ENCODE measurements around the gene PTPRJ.
"Not testable (repeated sequence)": the region's sequence is repeated elsewhere in the genome, so short reads cannot be mapped to it uniquely, and the experiment has no call there.

The PTPRJ gene

DNA sequence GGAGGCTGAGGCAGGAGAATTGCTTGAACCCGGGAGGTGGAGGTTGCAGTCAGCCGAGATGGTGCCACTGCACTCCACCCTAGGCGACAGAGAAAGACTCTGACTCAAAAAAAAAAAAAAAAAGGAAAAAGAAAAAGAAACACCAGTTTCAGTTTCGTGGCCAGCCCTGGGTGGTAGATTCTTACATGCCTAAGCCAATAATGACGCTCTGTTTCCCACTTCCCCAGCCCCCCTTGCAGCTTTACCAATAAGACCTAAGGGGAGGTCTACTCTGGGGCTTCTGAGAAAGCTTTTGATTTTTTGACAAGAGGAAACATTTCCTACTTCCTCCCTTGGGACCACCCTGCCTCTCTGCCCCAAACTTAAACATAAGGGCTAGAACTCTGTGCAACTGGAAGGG lies 30.0 kb upstream of the PTPRJ start:
- no peaks in the 10 kb centered on the region for H3K27me3 ChIP-seq (ENCODE audit: insufficient read depth, low read length)
- no peak overlapping the region for H3K4me3 ChIP-seq (ENCODE audit: low read length)
- H3K4me1 ChIP-seq (ENCODE audit: insufficient read depth, low read length): no peaks in the 10 kb centered on the region
- peak overlapping the region; percentile 52 for H2AFZ ChIP-seq (ENCODE audit: low read depth, low read length)
- no peaks in the 10 kb centered on the region for H3K36me3 ChIP-seq (ENCODE audit: insufficient read depth, low read length)
- no peaks in the 10 kb centered on the region for H3K9me3 ChIP-seq (ENCODE audit: low read length)

DNA sequence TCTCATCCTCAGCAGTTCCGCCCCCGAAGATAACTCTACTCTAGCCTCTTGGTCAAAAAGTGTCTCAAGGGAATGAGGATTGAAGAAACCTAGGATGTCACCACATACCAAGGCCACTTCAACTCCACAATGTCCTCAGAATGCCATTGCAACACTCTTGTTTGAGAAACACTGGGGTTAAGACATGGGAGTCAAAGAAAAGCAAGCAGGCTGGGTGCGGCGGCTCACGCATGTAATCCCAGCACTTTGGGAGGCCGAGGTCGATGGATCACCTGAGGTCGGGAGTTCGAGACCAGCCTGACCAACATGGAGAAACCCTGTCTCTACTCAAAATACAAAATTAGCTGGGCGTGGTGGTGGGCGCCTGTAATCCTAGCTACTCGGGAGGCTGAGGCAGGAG lies 28.9 kb upstream of the PTPRJ start:
- not testable (repeated sequence) for H2AFZ ChIP-seq (ENCODE audit: low read depth, low read length); H3K4me3 ChIP-seq (ENCODE audit: low read length); H3K9me3 ChIP-seq (ENCODE audit: low read length); H3K36me3 ChIP-seq (ENCODE audit: insufficient read depth, low read length); H3K27me3 ChIP-seq (ENCODE audit: insufficient read depth, low read length); H3K4me1 ChIP-seq (ENCODE audit: insufficient read depth, low read length)

DNA sequence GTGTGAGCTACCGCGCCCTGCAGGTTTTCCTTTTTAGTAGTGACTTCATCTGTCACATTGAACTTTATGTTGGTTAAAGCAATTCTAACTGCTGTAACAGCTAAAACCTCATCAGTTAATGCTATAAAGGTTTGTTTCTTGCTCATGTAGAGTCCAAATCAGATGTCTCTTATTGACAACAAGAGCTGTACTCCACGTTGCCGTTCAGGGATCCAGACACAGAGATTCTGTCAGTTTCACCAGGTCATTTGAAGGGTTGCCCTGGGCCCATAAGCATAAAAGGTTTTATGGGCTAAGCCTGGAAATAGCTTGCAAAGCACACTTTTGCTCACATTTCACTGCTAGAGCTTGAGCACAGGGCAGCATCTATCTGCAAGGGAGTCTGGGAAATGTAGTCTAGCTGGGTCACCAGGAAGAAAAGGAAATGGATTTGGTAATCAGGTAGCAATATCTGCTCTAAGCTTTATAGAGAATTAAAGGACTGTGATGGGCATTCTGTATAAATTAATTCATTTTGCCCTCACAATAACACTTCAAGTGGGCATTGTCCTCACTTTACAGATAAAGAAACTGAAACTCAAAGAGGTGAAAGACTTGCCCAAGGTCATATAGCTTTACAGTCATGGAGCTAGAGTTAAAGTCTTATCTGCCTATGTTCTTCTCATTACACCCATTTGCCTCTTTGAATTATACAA lies 25.2 kb upstream of the PTPRJ start:
- H3K9me3 ChIP-seq (ENCODE audit: low read length): no peaks in the 10 kb centered on the region
- H3K27me3 ChIP-seq (ENCODE audit: insufficient read depth, low read length): no peaks in the 10 kb centered on the region
- no peak overlapping the region for H3K4me3 ChIP-seq (ENCODE audit: low read length)
- H3K4me1 ChIP-seq (ENCODE audit: insufficient read depth, low read length): no peaks in the 10 kb centered on the region
- H2AFZ ChIP-seq (ENCODE audit: low read depth, low read length): no peak overlapping the region
- no peaks in the 10 kb centered on the region for H3K36me3 ChIP-seq (ENCODE audit: insufficient read depth, low read length)

DNA sequence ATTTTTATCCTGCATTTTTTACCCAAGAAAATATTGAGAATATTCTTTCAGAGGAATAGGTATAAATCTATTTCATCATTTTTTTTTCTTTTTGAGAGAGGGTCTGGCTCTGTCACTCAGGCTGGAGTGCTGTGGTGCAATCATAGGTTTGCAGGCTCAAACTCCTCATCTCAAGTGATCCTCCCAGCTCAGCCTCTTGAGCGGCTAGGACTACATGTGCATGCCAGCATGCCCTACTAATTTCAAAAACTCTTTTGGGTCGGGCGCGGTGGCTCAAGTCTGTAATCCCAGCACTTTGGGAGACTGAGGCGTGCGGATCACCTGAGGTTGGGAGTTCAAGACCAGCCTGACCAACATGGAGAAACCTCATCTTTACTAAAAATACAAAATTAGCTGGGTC lies 20.3 kb upstream of the PTPRJ start:
- no peaks in the 10 kb centered on the region for H3K36me3 ChIP-seq (ENCODE audit: insufficient read depth, low read length)
- H3K9me3 ChIP-seq (ENCODE audit: low read length): no peaks in the 10 kb centered on the region
- no peak overlapping the region for H2AFZ ChIP-seq (ENCODE audit: low read depth, low read length)
- H3K27me3 ChIP-seq (ENCODE audit: insufficient read depth, low read length): no peaks in the 10 kb centered on the region
- H3K4me3 ChIP-seq (ENCODE audit: low read length): no peak overlapping the region
- H3K4me1 ChIP-seq (ENCODE audit: insufficient read depth, low read length): no peaks in the 10 kb centered on the region

DNA sequence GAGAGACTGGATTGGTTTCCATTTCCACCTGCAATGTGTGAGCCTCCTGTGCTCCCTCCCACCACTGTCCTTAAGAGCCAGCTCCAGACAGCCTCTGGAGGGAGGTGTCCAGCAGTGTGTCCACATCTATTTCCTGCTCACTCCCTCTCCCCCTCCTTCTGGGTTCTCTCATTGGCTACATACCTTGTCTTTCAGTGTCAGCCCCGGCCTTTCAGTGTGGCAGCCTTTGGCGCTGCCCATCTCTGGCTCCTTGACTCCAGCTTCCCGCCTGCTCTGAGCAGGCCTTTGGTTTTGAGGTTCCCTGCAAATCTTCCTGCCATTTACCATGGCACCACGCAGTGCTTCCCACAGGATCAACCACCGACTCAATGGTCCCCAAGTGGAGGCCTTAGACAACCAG lies 19.0 kb upstream of the PTPRJ start:
- H3K4me3 ChIP-seq (ENCODE audit: low read length): no peak overlapping the region
- H3K9me3 ChIP-seq (ENCODE audit: low read length): no peaks in the 10 kb centered on the region
- no peaks in the 10 kb centered on the region for H3K27me3 ChIP-seq (ENCODE audit: insufficient read depth, low read length)
- H3K4me1 ChIP-seq (ENCODE audit: insufficient read depth, low read length): no peaks in the 10 kb centered on the region
- H2AFZ ChIP-seq (ENCODE audit: low read depth, low read length): no peak overlapping the region
- H3K36me3 ChIP-seq (ENCODE audit: insufficient read depth, low read length): no peaks in the 10 kb centered on the region

DNA sequence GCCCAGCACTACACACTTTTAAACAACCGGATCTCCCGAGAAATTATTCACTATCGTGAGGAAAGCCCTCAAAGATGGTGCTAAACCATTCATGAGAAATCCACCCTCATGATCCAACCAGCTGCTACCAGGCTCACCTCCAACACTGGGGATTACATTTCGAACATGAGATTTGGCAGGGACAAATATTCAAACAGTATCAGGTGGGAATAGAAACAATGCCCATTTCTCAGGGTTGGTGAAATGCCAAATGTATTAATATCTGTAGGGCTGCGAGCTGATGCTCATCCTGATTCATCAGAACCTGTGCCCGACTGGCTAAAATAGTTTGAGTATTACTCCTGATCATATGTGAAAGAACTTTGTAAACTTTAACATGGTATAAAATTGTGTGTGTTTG lies 15.8 kb upstream of the PTPRJ start:
- H3K9me3 ChIP-seq (ENCODE audit: low read length): no peaks in the 10 kb centered on the region
- H3K27me3 ChIP-seq (ENCODE audit: insufficient read depth, low read length): no peaks in the 10 kb centered on the region
- no peak overlapping the region for H2AFZ ChIP-seq (ENCODE audit: low read depth, low read length)
- no peak overlapping the region for H3K4me3 ChIP-seq (ENCODE audit: low read length)
- H3K4me1 ChIP-seq (ENCODE audit: insufficient read depth, low read length): no peaks in the 10 kb centered on the region
- H3K36me3 ChIP-seq (ENCODE audit: insufficient read depth, low read length): no peaks in the 10 kb centered on the region

DNA sequence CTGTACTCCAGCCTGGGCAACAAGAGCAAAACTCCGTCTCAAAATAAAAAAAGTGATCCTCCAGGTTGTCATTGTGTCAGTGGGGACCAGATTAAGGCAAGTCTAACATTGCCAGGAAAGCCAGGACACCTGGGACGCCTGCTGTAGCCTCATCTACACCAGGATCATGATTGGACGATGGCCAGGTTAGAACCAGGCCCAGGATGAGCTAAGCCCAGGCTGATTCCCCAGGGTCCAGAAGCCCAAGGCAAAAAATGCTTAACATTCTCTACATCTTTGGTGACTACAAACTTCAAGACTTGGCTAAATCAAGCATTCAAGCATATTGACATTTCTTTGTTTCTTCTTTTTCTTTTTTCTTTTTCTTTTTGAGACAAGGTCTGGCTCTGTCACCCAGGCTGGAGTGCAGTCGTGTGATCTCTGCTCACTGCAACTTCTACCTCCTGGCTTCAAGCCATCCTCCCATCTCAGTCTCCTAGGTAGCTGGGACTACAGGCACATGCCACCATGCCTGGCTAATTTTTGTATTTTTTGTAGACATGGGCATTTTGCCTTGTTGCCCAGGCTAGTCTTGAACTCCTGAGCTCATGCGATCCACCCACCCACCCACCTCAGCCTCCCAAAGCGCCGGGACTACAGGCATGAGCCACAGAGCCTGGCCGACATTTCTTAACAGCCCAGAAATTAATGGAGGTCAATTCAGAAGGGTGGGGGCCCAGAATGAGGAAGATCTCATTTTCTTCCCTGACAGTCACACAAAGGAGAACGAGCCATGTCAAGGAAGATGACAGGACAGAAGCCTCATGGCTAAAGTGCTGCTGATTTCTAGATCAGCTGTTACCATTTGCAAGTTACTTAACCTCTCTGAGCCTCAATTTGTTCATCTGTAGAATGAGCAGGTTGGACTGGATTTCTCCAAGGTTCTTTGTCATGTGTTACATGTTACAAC lies 12.5 kb upstream of the PTPRJ start:
- H2AFZ ChIP-seq (ENCODE audit: low read depth, low read length): no peak overlapping the region
- peaks cover 7% of the 10 kb centered on the region for H3K4me1 ChIP-seq (ENCODE audit: insufficient read depth, low read length)
- no peaks in the 10 kb centered on the region for H3K9me3 ChIP-seq (ENCODE audit: low read length)
- H3K27me3 ChIP-seq (ENCODE audit: insufficient read depth, low read length): no peaks in the 10 kb centered on the region
- H3K36me3 ChIP-seq (ENCODE audit: insufficient read depth, low read length): no peaks in the 10 kb centered on the region
- H3K4me3 ChIP-seq (ENCODE audit: low read length): no peak overlapping the region

DNA sequence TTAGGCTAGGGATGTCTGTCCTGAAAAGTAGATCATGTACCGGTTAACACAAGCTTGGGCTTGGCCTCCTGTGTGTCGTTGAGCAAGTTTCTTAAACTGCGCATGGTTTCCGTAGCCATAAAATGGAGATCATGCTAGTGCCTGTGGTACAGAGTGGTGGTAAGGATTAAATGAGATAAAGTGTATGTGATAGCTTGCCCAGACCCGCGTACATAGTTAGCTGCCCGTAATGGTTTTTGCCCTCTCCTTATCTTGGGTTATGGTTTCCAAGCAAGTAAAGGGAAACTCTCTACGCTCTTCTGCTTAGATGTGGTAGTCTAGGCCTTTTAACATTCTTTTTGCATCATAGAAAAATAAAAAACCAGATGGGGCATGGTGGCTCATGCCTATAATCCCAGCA lies 11.0 kb upstream of the PTPRJ start:
- Histone ChIP-seq H2AFZ (ENCODE audit: low read depth, low read length) (no peak overlapping the region), H3K27me3 (ENCODE audit: insufficient read depth, low read length) (no peaks in the 10 kb centered on the region), H3K9me3 (ENCODE audit: low read length) (no peaks in the 10 kb centered on the region), H3K36me3 (ENCODE audit: insufficient read depth, low read length) (no peaks in the 10 kb centered on the region), H3K4me1 (ENCODE audit: insufficient read depth, low read length) (peaks cover 17% of the 10 kb centered on the region), H3K4me3 (ENCODE audit: low read length) (no peak overlapping the region)

DNA sequence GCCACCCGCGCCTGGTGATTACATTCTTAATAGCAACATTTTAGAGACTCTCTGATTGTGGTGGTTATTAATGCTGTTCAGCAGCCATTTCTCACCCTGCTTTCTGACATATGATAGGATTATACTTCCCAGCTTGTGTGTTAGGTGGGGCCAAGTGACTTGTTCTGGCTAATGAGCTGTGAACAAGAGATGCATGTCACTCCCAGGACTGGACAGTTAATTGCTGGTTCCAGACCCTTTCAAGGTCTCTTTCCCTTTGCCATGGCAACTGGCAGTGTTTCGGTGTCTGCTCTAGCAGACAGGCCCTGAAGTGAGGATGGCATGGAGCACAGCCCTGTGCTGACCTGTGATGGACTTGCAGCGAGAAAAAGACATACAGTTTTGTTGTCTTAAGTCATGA lies 8.9 kb upstream of the PTPRJ start:
- Histone ChIP-seq H2AFZ (ENCODE audit: low read depth, low read length) (no peak overlapping the region), H3K27me3 (ENCODE audit: insufficient read depth, low read length) (no peaks in the 10 kb centered on the region), H3K4me1 (ENCODE audit: insufficient read depth, low read length) (peaks cover 24% of the 10 kb centered on the region), H3K36me3 (ENCODE audit: insufficient read depth, low read length) (no peaks in the 10 kb centered on the region), H3K9me3 (ENCODE audit: low read length) (no peaks in the 10 kb centered on the region), H3K4me3 (ENCODE audit: low read length) (no peak overlapping the region)

DNA sequence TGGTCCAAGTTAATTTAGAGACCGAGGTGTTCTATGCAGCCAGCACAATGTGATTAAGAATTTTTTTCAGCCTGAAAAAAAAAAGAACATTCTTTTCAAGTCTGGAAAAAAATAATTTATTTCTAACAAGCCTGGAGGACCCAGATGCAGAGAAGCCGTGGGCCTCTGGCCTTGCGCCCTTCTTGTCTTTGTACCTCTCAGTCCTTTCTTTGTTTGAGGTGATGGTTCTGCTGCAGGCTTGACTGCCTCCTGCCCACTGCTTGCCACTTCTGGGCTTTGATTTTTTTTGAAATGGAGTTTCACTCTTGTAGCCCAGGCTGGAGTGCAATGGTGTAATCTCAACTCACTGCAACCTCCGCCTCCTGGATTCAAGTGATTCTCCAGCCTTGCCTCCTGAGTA lies 7.2 kb upstream of the PTPRJ start:
- Histone ChIP-seq H3K9me3 (ENCODE audit: low read length) (no peaks in the 10 kb centered on the region), H3K27me3 (ENCODE audit: insufficient read depth, low read length) (no peaks in the 10 kb centered on the region), H3K4me1 (ENCODE audit: insufficient read depth, low read length) (peaks cover 24% of the 10 kb centered on the region), H3K4me3 (ENCODE audit: low read length) (no peak overlapping the region), H2AFZ (ENCODE audit: low read depth, low read length) (no peak overlapping the region), H3K36me3 (ENCODE audit: insufficient read depth, low read length) (no peaks in the 10 kb centered on the region)

DNA sequence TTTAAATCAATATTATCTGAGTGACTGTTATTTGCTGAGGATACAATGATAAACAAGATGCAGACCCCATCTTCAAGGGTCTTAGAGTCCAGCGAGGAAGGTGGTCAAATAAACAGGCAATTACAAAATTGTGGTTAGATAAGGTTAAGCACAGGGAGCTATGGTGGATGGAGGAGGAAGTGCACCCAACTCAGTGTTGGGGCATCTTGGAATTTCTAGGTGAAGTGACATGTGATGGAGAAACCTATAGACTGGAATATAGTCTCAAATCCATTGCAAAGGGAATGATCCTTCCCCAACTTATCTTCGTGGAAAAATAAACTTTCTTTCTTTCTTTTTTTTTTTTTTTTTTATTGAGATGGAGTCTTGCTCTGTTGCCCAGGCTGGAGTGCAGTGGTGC lies 3.4 kb upstream of the PTPRJ start:
- H3K27me3 ChIP-seq (ENCODE audit: insufficient read depth, low read length): no peaks in the 10 kb centered on the region
- H3K9me3 ChIP-seq (ENCODE audit: low read length): no peaks in the 10 kb centered on the region
- H3K4me3 ChIP-seq (ENCODE audit: low read length): no peak overlapping the region
- H3K4me1 ChIP-seq (ENCODE audit: insufficient read depth, low read length): peaks cover 24% of the 10 kb centered on the region
- H2AFZ ChIP-seq (ENCODE audit: low read depth, low read length): no peak overlapping the region
- no peaks in the 10 kb centered on the region for H3K36me3 ChIP-seq (ENCODE audit: insufficient read depth, low read length)

DNA sequence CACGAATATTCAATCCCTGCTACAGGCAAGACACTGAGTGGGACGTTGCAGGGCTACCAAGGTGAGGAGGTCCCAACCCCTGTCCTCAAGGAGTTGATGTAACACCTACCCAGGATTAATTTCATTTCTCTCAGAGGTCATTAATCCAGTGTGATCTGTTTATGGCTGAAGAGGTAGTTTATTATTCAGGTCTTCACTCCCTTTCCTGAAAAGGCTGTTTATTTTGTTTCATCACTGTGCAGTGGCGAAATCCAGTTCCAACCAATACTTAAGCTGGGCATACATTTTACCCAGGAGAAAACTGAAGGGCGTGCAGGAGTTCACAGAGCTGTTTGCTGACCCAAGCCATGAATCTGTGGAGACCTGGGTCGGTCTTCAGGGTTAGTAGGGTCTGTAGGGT lies 2.7 kb upstream of the PTPRJ start:
- H3K4me3 ChIP-seq (ENCODE audit: low read length): no peak overlapping the region
- H3K36me3 ChIP-seq (ENCODE audit: insufficient read depth, low read length): no peaks in the 10 kb centered on the region
- no peaks in the 10 kb centered on the region for H3K27me3 ChIP-seq (ENCODE audit: insufficient read depth, low read length)
- H3K4me1 ChIP-seq (ENCODE audit: insufficient read depth, low read length): peaks cover 26% of the 10 kb centered on the region
- no peak overlapping the region for H2AFZ ChIP-seq (ENCODE audit: low read depth, low read length)
- no peaks in the 10 kb centered on the region for H3K9me3 ChIP-seq (ENCODE audit: low read length)

DNA sequence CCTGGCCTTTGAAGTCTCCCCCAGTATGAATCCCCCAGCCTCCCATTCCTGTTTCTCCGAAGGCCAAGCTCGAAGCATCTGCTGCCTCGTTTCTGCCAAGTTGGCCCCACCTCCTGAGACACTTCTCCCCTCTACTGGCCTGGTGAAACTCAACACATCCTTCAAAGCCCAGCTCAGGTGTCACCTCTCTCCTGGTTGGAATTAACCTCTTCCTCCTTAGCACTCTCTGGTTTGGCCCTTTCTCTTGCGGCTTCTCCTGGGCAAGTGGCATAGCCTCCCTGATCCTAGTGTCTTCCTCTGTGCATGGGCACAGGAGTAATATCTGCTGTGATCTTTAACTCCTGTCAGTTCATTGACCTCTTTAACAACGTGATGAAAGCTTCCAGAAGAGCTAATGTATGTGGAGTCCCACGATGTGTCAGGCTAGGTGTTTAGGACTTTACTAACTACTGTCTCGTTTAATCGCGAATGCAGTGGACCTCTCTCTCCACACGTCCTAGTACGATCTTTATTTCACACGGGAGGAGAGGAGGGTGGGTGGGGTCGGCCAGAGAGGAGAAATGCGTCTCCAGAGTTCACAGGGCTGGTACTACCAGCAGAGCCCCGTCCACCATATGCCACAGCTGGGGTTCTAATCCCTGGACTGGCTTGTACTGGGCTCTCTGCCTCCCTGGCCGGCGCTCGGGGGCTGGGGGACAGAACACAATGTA lies 826 bp upstream of the PTPRJ start:
- no peaks in the 10 kb centered on the region for H3K36me3 ChIP-seq (ENCODE audit: insufficient read depth, low read length)
- H3K27me3 ChIP-seq (ENCODE audit: insufficient read depth, low read length): no peaks in the 10 kb centered on the region
- H3K4me1 ChIP-seq (ENCODE audit: insufficient read depth, low read length): peaks cover 15% of the 10 kb centered on the region
- no peak overlapping the region for H2AFZ ChIP-seq (ENCODE audit: low read depth, low read length)
- H3K9me3 ChIP-seq (ENCODE audit: low read length): no peaks in the 10 kb centered on the region
- peak overlapping the region; percentile 30 for H3K4me3 ChIP-seq (ENCODE audit: low read length)

Measured in neuron (in vitro differentiated cells).